NAMALWA (cell line): ENCODE data around the gene FUT9.
A peak's percentile ranks its signal among the peaks of the same experiment; 100 is the strongest.

ENCODE experiments used
- DNase-seq: peaks from one replicate; pipeline ENCODE4 v3.0.0-alpha.2; 2015; ENCODE audit warnings: low spot score

The FUT9 gene

GRCh38 chr6:96073555-96073954 is 57.8 kb downstream of the FUT9 start:
- no peak for DNase-seq

- no peak for DNase-seq
Observed at GRCh38 chr6:96074006-96074405, 58.2 kb downstream of the FUT9 start.

GRCh38 chr6:96075826-96076225 is 60.1 kb downstream of the FUT9 start:
- DNase-seq = no peak

GRCh38 chr6:96086745-96087144 is 71.0 kb downstream of the FUT9 start:
- no peak for DNase-seq

- no peak for DNase-seq
Observed at GRCh38 chr6:96089173-96089572, 73.4 kb downstream of the FUT9 start.

GRCh38 chr6:96094077-96094476 is 78.3 kb downstream of the FUT9 start:
- no peak for DNase-seq

GRCh38 chr6:96099069-96099468 is 83.3 kb downstream of the FUT9 start:
- no peak for DNase-seq

GRCh38 chr6:96101564-96101963 is 85.8 kb downstream of the FUT9 start:
- no peak for DNase-seq

GRCh38 chr6:96104910-96105309 is 89.1 kb downstream of the FUT9 start:
- DNase-seq = no peak

GRCh38 chr6:96110878-96111277 is 95.1 kb downstream of the FUT9 start:
- no peak for DNase-seq

- peak; percentile 24 for DNase-seq
Observed at GRCh38 chr6:96116674-96117073, 100.9 kb downstream of the FUT9 start.

- no peak for DNase-seq
Observed at GRCh38 chr6:96124778-96125177, 109.0 kb downstream of the FUT9 start.

GRCh38 chr6:96138406-96138805 is 122.6 kb downstream of the FUT9 start:
- DNase-seq = no peak

GRCh38 chr6:96142142-96142541 is 126.4 kb downstream of the FUT9 start:
- DNase-seq = no peak

GRCh38 chr6:96150431-96150830 is 134.7 kb downstream of the FUT9 start:
- DNase-seq = no peak

- no peak for DNase-seq
Observed at GRCh38 chr6:96151707-96152106, 135.9 kb downstream of the FUT9 start.

- no peak for DNase-seq
Observed at GRCh38 chr6:96152114-96152708, 136.4 kb downstream of the FUT9 start.

- no peak for DNase-seq
Observed at GRCh38 chr6:96153775-96154174, 138.0 kb downstream of the FUT9 start.

- DNase-seq = no peak
Observed at GRCh38 chr6:96156425-96156824, 140.7 kb downstream of the FUT9 start.

- DNase-seq = no peak
Observed at GRCh38 chr6:96157018-96157565, 141.3 kb downstream of the FUT9 start.

GRCh38 chr6:96162711-96163120 is 146.9 kb downstream of the FUT9 start:
- DNase-seq = no peak

- DNase-seq = no peak
Observed at GRCh38 chr6:96164802-96165201, 149.0 kb downstream of the FUT9 start.

GRCh38 chr6:96171112-96171511 is 155.3 kb downstream of the FUT9 start:
- no peak for DNase-seq

GRCh38 chr6:96184798-96185197 is 169.0 kb downstream of the FUT9 start:
- DNase-seq = no peak
